CD4-positive, alpha-beta memory T cell (primary cell): ENCODE measurements around the gene MYNN. TPM values are rescaled to one million over a fixed set of nuclear protein-coding genes. Genes with fewer than 3 reads are reported as not detected.

Experiments used
- CTCF ChIA-PET: fragments of 350-600 bp; sonication (Branson Sonifier 250); formaldehyde crosslinking; loops from one replicate; lab custom pipeline; 2021; ENCODE audit warnings: inconsistent platforms; ENCODE audit not compliant: partially characterized antibody; lab: Charles Lee
- POLR2A ChIA-PET: fragments of 350-600 bp; sonication (Branson Sonifier 250); formaldehyde crosslinking; loops from one replicate; lab custom pipeline; 2021; ENCODE audit not compliant: partially characterized antibody; lab: Charles Lee
- DNase-seq, 5 donors: peaks; one replicate each; pipeline versions ENCODE4 v3.0.0 to v3.0.0-alpha.2; 2020 to 2022; ENCODE audit warnings: mixed read lengths in 1 of 5
- H3K27ac ChIP-seq: one replicate; pipeline ENCODE4 v1.7.0; 2013; ENCODE audit warnings: low read depth, low read length
- H3K27me3 ChIP-seq: 2 replicates; pipeline ENCODE4 v1.7.0; 2013; ENCODE audit warnings: mild to moderate bottlenecking, low read length, moderate library complexity; ENCODE audit not compliant: insufficient read depth
- H3K36me3 ChIP-seq: 2 replicates; pipeline ENCODE4 v1.7.0; 2013; ENCODE audit warnings: mild to moderate bottlenecking, low read length, moderate library complexity; ENCODE audit not compliant: insufficient read depth
- H3K4me1 ChIP-seq: 2 replicates; pipeline ENCODE4 v1.7.0; 2013; ENCODE audit warnings: mild to moderate bottlenecking, low read length, moderate library complexity; ENCODE audit not compliant: insufficient read depth
- H3K4me3 ChIP-seq, 2 donors: one replicate each; pipeline ENCODE4 v1.7.0; 2013; ENCODE audit warnings: low read length in 2 of 2, mild to moderate bottlenecking in 1 of 2
- H3K9me3 ChIP-seq, 2 donors: one replicate each; pipeline ENCODE4 v1.7.0; 2013; ENCODE audit warnings: low read length in 2 of 2, control low read depth in 1 of 2; ENCODE audit not compliant: control insufficient read depth in 1 of 2
- H3K27ac Mint-ChIP-seq, 7 donors: one replicate each; pipeline ENCODE4 v1.8.0; 2020 to 2021; ENCODE audit warnings: mixed read lengths in 7 of 7, mild to moderate bottlenecking in 6 of 7, inconsistent platforms in 3 of 7, moderate library complexity in 3 of 7
- H3K27me3 Mint-ChIP-seq, 2 donors: one replicate each; pipeline ENCODE4 v1.8.0; 2020 to 2021; ENCODE audit warnings: mixed read lengths in 2 of 2
- H3K36me3 Mint-ChIP-seq, 2 donors: one replicate each; pipeline ENCODE4 v1.8.0; 2020 to 2021; ENCODE audit warnings: mixed read lengths in 2 of 2, inconsistent platforms in 1 of 2, mild to moderate bottlenecking in 1 of 2
- H3K4me1 Mint-ChIP-seq, 4 donors: one replicate each; pipeline ENCODE4 v1.8.0; 2020 to 2021; ENCODE audit warnings: mixed read lengths in 4 of 4, mild to moderate bottlenecking in 1 of 4
- H3K4me3 Mint-ChIP-seq, 8 donors: one replicate each; pipeline ENCODE4 v1.8.0; 2020 to 2021; ENCODE audit warnings: mixed read lengths in 8 of 8, mild to moderate bottlenecking in 7 of 8, moderate library complexity in 6 of 8, inconsistent platforms in 3 of 8
- H3K9me3 Mint-ChIP-seq, 8 donors: one replicate each; pipeline ENCODE4 v1.8.0; 2020 to 2021; ENCODE audit warnings: mixed read lengths in 8 of 8, mild to moderate bottlenecking in 5 of 8, inconsistent platforms in 3 of 8, moderate library complexity in 1 of 8
- intact Hi-C: fragments of 100-400 bp; cut with micrococcal nuclease; formaldehyde crosslinking; loops from one replicate; pipeline ENCODE4 v1.15.1; 2023
- polyA plus RNA-seq, 2 donors: library from polyadenylated mRNA; unstranded; fragments of 300-500 nt; fragmentation: Illumina TruSeq; gene quantifications; one replicate each; pipeline ENCODE4 v1.2.3, GENCODE V29; 2021
- total RNA-seq, 2 experiments: library from RNA; stranded (reverse); gene quantifications; one replicate each; pipeline ENCODE4 v1.2.3, GENCODE V29; 2021

The MYNN gene
- total and polyA plus RNA-seq, 4 experiments from 2014 or later: 11.6 to 23.0 (median 18.5) TPM

DNA sequence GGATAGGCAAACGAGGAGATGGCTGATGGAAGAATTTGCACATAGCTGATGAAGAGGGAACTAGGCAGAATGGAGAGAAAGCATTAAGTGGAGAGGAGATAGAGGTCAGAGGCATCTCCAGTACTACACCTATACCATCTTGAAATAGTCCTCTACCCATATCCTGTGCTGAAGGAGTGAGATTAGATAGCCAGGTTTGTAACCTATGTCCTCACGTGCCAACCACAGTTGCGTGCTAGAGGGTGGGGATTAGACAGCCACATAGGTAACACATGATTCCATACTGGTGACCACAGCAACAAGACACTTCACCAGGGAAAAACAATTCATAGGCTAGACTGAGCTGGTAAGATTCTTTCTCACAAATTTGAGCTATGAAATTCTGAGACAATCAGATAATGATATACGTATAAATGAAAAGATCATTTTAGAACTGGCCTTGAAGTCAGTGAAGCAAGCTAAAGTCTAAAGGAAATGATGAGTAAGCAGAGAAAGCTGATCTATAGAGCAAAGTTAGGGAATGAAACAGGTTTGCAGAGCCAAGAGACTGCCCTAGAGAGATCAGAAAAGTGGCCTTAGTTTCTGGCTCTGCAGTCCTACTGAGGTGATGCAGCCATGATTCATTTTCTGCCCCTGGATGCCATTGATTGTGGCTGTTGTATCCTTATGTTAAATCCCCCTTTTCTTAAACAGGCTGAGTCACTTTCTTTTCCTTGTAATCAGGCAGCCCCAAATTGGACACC is 17.7 kb downstream of the MYNN start:
- Mint-ChIP-seq H3K4me3 (peak overlapping the region in 1 of 8 donors; percentile 8), H3K27me3 (no peaks in the 10 kb centered on the region), H3K9me3 (no peaks in the 10 kb centered on the region), H3K36me3 (peaks cover 10 to 27% of the 10 kb centered on the region in 2 donors), H3K27ac (peak overlapping the region in 1 of 7 donors; percentile 10), H3K4me1 (peaks cover 0 to 9% (median 3%) of the 10 kb centered on the region in 4 donors)
- H3K27me3 ChIP-seq: no peaks in the 10 kb centered on the region
- H3K9me3 ChIP-seq: no peaks in the 10 kb centered on the region
- no peak overlapping the region for H3K4me3 ChIP-seq
- H3K36me3 ChIP-seq: peaks cover 16% of the 10 kb centered on the region
- intact Hi-C loops: no loop called here
- ChIA-PET CTCF (interaction anchor here (0.9 kb wide), 1 partner anchor 18 kb away, joined by 3 read pairs; no protein-coding TSS in a partner anchor), POLR2A (no interaction called here)
- no peak overlapping the region for H3K27ac ChIP-seq
- no peaks in the 10 kb centered on the region for H3K4me1 ChIP-seq
- no peak for DNase-seq

DNA sequence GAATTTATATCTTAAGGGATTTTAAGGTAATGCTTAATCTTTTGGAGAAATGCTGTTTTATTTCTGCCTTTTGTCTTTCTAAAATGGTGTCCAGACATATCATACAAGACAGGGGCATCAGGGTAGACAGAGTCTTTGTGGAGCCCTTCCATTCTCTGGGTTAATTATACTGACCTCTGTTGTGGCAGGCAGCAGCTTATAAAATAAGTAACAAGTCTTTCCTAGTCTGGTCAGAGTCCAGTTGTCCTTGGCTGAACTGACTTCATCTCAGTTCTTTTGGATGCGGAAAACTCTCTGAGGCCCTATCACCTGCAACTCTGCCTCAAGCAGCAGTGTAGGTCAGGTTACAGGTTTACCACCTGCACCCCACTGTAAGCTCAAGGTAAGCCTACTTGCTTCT is 19.2 kb downstream of the MYNN start:
- no peaks in the 10 kb centered on the region for H3K9me3 ChIP-seq
- Mint-ChIP-seq H3K27me3 (no peaks in the 10 kb centered on the region), H3K9me3 (no peaks in the 10 kb centered on the region), H3K27ac (no peak overlapping the region), H3K36me3 (peaks cover 0 to 15% of the 10 kb centered on the region in 2 donors), H3K4me3 (no peak overlapping the region), H3K4me1 (peaks cover 0 to 5% (median 3%) of the 10 kb centered on the region in 4 donors)
- H3K27me3 ChIP-seq: no peaks in the 10 kb centered on the region
- no peak overlapping the region for H3K27ac ChIP-seq
- peaks cover 6% of the 10 kb centered on the region for H3K36me3 ChIP-seq
- no peaks in the 10 kb centered on the region for H3K4me1 ChIP-seq
- no peak for DNase-seq
- ChIA-PET POLR2A (interaction anchor here (0.7 kb wide), 1 partner anchor 28 kb away, joined by 3 read pairs; the partner anchor contains the start of gene TERC), CTCF (no interaction called here)
- H3K4me3 ChIP-seq: no peak overlapping the region
- intact Hi-C loops: no loop called here

DNA sequence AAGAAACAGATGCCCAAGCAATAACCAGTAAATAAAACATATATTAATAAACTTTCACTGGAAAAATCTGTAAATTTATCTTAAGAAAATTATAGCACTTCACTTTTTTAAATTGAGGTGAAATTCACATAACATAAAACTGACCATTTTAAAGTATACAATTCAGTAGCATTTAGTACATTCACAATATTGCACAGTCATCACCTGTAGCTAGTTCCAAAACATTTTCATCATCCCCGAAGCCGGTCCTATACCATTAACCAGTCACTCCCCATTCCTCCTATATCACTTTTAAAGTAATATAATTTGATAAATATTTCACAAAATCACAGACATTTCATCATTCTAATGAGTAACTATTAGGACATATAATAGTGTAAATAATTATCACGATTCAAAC is 31.5 kb downstream of the MYNN start:
- peaks cover 0 to 4% (median under 1%) of the 10 kb centered on the region in 4 donors for H3K4me1 Mint-ChIP-seq
- Histone ChIP-seq H3K27ac (no peak overlapping the region), H3K36me3 (no peaks in the 10 kb centered on the region), H3K27me3 (no peaks in the 10 kb centered on the region), H3K4me3 (no peak overlapping the region), H3K4me1 (no peaks in the 10 kb centered on the region), H3K9me3 (no peaks in the 10 kb centered on the region)
- intact Hi-C loops: no loop called here
- no peak overlapping the region for H3K4me3 Mint-ChIP-seq
- H3K36me3 Mint-ChIP-seq: no peaks in the 10 kb centered on the region
- ChIA-PET CTCF (no interaction called here), POLR2A (interaction anchor here (1.7 kb wide), 1 partner anchor 32 kb away, joined by 8 read pairs; the partner anchor contains the start of gene MYNN)
- H3K9me3 Mint-ChIP-seq: no peaks in the 10 kb centered on the region
- no peak for DNase-seq
- no peak overlapping the region for H3K27ac Mint-ChIP-seq
- no peaks in the 10 kb centered on the region for H3K27me3 Mint-ChIP-seq

DNA sequence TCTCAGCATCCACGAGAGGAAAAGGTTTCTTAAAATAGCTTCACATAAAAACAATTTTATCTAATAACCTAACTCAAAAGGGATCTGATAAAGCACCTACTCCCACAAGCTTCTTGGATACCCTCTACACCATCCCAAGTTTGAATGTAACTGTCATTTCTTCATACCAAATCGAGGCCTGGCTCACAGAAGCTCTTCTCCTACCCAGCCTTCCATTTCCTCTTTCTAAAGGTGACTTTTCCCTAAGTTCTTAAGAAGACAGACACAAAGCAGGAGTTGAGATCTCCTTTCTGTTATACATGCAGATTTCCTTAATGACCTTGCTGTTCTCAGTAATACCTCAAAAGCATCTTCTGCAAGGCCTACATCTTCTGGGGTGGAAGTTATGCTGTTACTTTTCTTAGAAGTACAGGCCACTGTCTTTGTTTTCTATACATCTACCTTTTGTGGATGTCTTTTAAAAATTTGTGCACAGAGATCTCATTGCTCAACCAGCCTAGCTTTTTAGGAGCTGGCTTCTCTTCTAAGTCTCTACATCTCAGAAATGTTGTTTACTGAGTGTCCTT is 36.1 kb downstream of the MYNN start:
- Mint-ChIP-seq H3K36me3 (peaks cover 0 to 8% of the 10 kb centered on the region in 2 donors), H3K4me1 (peaks cover 17 to 27% (median 18%) of the 10 kb centered on the region in 4 donors), H3K9me3 (no peaks in the 10 kb centered on the region), H3K27ac (peak overlapping the region in 2 of 7 donors; percentile 10 to 30), H3K4me3 (no peak overlapping the region), H3K27me3 (no peaks in the 10 kb centered on the region)
- no peak for DNase-seq
- Histone ChIP-seq H3K36me3 (no peaks in the 10 kb centered on the region), H3K9me3 (no peaks in the 10 kb centered on the region), H3K27ac (no peak overlapping the region), H3K4me1 (peaks cover 21% of the 10 kb centered on the region), H3K4me3 (no peak overlapping the region), H3K27me3 (no peaks in the 10 kb centered on the region)
- CTCF ChIA-PET: interaction anchor here (0.7 kb wide), 1 partner anchor 158 kb away, joined by 3 read pairs; the partner anchor contains the start of gene SEC62
- POLR2A ChIA-PET: interaction anchor here (1.3 kb wide), 1 partner anchor 35 kb away, joined by 4 read pairs; no protein-coding TSS in a partner anchor
- intact Hi-C loops: no loop called here

DNA sequence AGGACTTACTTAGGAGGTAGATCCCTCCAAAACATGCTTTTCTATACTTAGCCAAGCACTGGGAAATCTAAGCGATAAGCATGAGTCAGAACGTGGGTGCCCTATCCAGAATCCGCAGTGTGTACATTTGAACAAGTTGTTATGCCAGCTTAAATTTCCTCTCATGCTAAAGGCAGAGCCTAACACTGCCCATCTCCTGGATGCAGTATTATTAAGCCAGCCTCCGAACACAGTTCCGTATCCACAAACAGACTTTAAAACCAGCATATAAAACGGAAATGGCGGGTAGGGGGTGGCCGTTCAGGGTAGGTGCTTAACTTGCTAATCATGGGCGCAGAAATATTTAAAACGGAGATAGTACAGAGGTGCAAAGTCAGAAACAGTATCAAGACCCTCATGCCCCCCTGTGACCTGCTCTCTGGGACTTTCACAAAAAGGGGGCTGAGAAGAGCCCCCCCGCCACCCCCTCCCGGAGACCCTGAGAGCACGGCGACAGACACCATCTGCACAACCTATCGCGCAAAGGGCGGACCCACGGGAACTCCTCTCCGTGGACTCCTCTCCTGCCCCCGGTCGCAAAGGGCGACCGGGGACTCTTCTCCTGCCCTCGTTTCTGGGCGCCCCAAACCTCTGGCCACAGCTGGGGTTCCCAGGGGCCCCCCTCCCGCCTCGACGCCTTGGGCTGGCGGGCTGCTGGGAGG is 38.6 kb downstream of the MYNN start:
- Mint-ChIP-seq H3K9me3 (peaks cover 0 to 16% (median 12%) of the 10 kb centered on the region in 8 donors), H3K27me3 (no peaks in the 10 kb centered on the region), H3K27ac (peak overlapping the region in 3 of 7 donors; percentile 5 to 72 (median 65)), H3K4me1 (peaks cover 17 to 29% (median 19%) of the 10 kb centered on the region in 4 donors), H3K4me3 (peak overlapping the region; percentile 60 to 98 (median 85)), H3K36me3 (peaks cover 0 to 8% of the 10 kb centered on the region in 2 donors)
- Histone ChIP-seq H3K4me3 (peak overlapping the region in 1 of 2 donors; percentile 65), H3K9me3 (peaks cover 0 to 8% of the 10 kb centered on the region in 2 donors), H3K27me3 (no peaks in the 10 kb centered on the region), H3K36me3 (no peaks in the 10 kb centered on the region), H3K4me1 (peaks cover 21% of the 10 kb centered on the region), H3K27ac (no peak overlapping the region)
- ChIA-PET CTCF (interaction anchor here (0.9 to 1.9 kb wide), 2 partner anchors 13 to 49 kb away, joined by 3 to 8 read pairs; no protein-coding TSS in a partner anchor), POLR2A (interaction anchor here (0.8 to 2.2 kb wide), 6 partner anchors 11 to 155 kb away, joined by 3 to 16 read pairs (median 4); partner anchors contain the start of genes ACTRT3, MYNN and SEC62)
- peak in 1 of 5 donors; percentile 0 for DNase-seq
- intact Hi-C loops: loop anchor here (1.0 to 5.0 kb wide), 2 partner anchors 38 to 371 kb away; partner anchors contain the start of genes MYNN and PHC3

DNA sequence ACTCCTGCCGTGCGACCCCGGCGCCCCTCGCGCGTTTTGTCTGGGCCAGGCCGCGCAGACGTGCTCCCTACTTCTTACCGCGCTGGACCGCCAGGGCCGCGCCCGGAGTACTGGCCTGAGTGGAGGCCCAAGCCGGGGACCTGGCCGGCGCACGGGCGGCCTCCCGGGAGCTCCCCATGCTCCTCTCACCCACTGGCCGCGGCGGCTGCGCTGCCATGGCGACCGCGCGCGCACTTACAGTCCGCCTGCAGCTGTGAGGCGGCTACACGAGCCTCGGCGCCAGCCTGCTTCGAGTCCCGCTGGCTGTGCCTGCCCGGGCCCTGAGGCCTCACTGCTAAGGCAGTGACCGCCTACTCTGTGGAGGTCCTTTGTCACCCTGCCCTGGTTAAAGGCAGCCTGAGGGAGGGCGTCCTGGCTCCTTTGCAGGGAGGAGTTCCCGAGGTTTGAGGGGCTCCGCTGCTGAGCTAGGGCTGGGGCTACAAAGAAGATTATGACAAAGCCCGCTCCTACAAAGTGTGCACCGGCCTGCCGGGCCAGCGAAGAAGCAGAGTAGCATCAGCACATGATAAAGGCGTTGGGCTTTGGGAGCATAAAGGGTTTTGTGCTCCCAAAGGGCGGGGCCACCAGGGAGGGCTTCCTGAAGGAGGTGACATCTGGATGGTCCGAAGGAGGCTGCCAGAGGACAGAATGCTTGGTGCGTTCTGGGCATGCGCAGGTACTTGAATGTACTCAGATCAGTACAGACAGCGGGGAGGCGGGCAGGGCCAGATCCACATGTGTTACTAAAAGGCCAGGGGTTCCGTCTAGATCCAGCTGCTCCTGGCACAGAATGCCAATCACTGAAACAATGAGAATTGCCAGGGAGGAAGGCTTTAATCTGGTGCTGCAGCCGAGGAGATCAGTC is 39.4 kb downstream of the MYNN start, which contains the start of the genes LRRC34 and LRRIQ4:
LRRC34 (minus strand) TSS at position 573 of the 904 bp plus-strand sequence; CDS start at position 217, 356 bp downstream.
LRRIQ4 (plus strand) TSS at position 539 of the 904 bp plus-strand sequence. CDS start 9,052 bp downstream, outside the sequence.
- peaks cover 0 to 22% (median 12%) of the 10 kb centered on the region in 8 donors for H3K9me3 Mint-ChIP-seq
- peak; percentile 45 to 68 (median 55) for DNase-seq
- Histone ChIP-seq H3K4me3 (peak within 1 kb of the TSS; percentile 65 to 80), H3K27ac (peak within 1 kb of the TSS; percentile 40), H3K4me1 (peaks cover 21% of the 10 kb centered on the region), H3K27me3 (no peaks in the 10 kb centered on the region), H3K36me3 (no peaks in the 10 kb centered on the region), H3K9me3 (peaks cover 0 to 8% of the 10 kb centered on the region in 2 donors)
- ChIA-PET POLR2A (interaction anchor here (0.7 to 2.2 kb wide), 7 partner anchors 10 to 154 kb away, joined by 3 to 16 read pairs (median 4); partner anchors contain the start of genes ACTRT3, MYNN and SEC62), CTCF (interaction anchor here (0.9 to 1.9 kb wide), 2 partner anchors 49 to 154 kb away, joined by 3 to 8 read pairs; partner anchors contain the start of gene SEC62)
- peak within 1 kb of the TSS; percentile 55 to 87 (median 65) for H3K27ac Mint-ChIP-seq
- H3K4me1 Mint-ChIP-seq: peaks cover 17 to 29% (median 19%) of the 10 kb centered on the region in 4 donors
- intact Hi-C loops: loop anchor here (1.0 to 5.0 kb wide), 4 partner anchors 39 to 370 kb away; partner anchors contain the start of genes MYNN, PHC3 and SEC62
- peak within 1 kb of the TSS; percentile 79 to 98 (median 86) for H3K4me3 Mint-ChIP-seq
- peaks cover 0 to under 1% of the 10 kb centered on the region in 2 donors for H3K27me3 Mint-ChIP-seq
- H3K36me3 Mint-ChIP-seq: peaks cover 0 to 8% of the 10 kb centered on the region in 2 donors
